GM19351 (cell line): ENCODE measurements around the gene LDLR.
"Not testable (repeated sequence)": the region's sequence is repeated elsewhere in the genome, so short reads cannot be mapped to it uniquely, and the experiment has no call there.

Source experiments
- ATAC-seq: cut with Tn5 transposase; IDR thresholded peaks from one replicate; pipeline ENCODE4 v1.9.1; 2021; ENCODE audit warnings: mild to moderate bottlenecking, moderate library complexity; ENCODE audit not compliant: unreplicated experiment

LDLR gene

DNA sequence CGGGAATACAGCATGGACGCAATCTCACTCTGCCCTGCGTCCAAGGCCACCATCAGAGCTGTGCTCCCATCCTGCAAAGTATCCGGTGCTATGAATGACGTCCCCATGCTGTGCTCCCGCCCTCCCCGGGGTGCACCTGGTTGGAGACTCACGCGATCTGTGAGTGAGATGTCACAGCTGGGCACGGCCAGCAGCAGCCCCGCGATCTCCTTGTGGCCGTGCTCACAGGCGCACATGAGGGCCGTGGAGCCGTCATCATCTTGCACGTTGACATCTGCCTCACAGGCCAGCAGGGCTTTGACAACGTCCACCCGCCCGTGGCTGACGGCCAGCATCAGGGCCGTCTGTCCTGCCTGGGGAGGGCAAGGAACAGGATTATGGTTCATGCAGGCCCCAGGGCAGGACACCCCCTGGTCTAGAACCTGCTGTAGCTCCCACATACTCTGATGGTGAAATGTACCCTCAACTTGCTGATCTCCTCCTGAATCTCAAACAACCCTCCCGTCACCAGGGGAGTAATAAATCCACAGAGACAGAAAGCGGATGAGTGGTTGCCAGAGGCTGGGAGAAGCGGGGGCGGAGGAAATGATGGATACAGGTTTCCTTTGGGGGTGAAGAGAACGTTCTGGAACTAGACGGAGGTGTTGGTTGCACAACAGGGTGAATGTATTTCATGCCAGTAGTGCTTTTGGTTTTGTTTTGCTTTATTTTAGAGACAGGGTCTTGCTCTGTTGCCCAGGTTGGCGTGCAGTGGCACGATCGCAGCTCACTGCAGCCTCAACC is 80.8 kb downstream of the LDLR start:
- ATAC-seq: no peak

DNA sequence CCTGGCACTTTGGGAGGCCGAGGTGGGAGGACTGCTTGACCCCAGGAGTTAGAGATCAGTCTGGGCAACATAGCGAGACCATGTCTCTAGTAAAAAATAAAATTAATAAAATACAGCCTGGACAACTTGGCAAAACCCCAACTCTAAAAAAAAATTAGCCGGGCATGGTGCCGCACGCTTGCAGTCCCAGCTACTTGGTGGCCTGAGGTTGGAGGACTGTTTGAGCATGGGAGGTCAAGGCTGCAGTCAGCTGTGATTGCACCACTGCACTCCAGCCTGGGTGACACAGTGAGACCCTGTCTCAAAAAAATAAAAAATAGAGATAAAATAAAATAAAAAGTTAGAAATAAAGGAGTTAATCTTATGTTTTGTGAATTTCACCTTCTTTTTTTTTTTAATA is 81.9 kb downstream of the LDLR start:
- no peak for ATAC-seq

GRCh38 chr19:11172576-11172975 is 83.3 kb downstream of the LDLR start:
- no peak for ATAC-seq

DNA sequence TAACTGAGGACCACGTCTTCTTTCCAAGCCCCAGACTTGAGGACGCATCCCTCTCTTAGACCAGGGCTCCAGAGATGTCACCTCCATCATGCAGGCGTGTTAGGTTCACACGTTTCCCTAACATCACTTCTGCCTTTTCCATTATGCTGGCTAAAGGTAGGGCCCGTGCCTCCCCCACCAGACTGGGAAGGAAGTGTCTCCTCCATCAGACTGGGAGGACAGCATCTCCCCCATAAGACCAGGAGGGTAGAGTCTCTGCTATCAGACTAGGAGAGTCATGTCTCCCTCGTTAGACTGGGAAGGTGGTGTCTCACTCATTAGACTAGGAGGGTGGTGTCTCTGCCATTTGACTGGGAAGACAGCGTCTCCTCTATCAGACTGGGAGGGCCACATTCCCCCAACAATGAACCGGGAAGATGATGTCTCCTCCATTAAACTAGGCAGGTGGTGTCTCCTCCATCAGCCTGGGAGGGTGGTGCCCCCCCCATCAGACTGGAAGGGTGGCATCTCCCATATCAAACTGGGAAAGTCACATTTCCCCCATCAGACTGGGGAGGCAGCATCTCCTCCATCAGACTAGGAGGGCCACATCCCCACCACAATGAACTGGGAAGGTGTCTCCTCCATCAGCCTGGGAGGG is 84.4 kb downstream of the LDLR start:
- ATAC-seq: no peak

DNA sequence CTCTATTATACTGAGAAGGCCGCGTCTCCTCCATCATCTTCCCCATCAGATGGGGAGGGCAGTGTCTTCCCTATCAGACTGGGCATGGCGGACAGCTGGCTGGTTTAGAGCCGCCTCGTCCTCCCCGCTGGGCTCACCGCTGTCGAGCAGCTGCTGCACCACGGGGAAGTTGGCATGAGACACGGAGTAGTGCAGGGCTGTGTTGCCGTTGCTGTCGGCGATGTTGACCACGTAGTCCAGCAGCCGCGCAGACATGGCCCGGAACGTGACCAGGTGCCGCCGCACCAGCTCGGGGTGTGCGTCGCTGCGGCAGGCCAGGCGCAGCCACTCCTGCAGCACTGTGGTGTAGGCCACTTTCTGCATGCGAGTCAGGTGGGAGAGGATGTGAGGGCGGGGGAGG is 85.1 kb downstream of the LDLR start:
- ATAC-seq: no peak

DNA sequence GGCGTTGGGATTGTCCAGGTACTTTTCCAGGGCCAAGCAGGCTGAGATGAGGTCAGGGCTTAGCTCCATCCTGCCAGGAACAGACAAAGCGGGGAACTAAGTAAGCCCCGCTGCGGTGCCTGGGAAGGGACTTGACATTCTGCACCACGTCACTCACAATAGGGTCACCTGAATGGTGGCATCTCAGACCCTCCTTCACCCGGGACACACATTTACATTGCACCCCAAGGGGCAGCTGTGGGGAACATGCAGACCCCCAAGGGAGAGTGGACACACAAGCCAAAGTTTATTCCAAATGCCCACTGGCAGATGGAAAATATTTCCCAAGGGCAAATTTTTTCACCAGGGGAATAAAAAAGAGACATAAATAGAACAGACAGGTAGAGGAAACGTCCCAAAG is 86.7 kb downstream of the LDLR start:
- ATAC-seq: no peak

GRCh38 chr19:11176466-11177193 is 87.4 kb downstream of the LDLR start:
- no peak for ATAC-seq

DNA sequence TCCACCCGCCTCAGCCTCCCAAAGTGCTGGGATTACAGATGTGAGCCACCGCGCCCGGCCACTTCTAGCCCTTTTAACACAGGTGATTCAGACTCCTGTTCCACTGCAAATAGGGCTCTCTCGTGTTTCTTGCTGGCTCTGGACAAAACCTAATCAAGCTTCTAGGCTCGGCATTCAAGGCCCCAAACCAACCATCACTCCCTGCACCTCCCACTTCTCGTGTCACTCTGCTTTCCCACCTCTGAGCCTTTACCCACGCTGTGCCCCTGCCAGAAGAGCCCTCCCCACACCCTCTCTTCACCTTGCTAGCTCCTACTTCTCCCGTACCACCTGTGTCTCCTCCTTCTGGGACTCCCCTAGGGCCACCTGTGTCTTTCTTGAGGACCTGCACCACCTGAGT is 88.3 kb downstream of the LDLR start:
- no peak for ATAC-seq

GRCh38 chr19:11179145-11179465 is 89.8 kb downstream of the LDLR start:
- ATAC-seq: not testable (repeated sequence)

GRCh38 chr19:11179716-11180297 is 90.5 kb downstream of the LDLR start:
- no peak for ATAC-seq

DNA sequence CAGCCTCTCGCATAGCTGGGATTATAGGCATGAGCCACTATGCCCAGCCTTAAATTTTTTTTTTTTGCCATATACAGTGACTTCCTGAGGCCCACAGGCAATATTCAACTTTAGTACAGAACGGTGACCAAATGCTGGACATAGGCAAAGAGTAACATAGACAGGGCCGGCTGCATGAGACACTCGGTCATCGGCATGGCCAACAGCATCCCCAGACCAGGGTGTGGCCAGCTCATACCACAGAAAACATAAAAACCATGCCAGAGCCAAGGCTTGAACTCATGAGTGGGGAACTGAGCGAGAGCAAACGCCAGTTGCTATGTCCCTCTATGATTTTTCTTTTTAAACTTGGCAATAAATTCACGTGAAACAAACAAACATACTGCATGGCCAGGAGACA is 91.1 kb downstream of the LDLR start:
- ATAC-seq: no peak

DNA sequence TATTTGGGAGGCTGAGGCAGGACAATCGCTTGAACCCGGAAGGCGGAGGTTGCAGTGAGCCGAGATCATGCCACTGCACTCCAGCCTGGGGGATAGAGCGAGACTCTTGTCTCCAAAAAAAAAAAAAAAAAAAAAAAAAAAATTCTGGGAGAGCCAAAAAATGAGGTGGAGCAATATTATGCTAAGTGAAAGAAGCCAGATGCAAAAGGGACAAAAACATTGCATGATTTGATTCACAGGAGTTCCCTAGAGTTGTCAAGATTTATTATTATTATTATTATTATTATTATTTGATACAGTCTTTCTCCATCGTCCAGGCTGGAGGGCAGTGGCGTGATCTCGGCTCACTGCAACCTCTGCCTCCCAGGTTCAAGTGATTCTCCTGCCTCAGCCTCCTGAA is 91.7 kb downstream of the LDLR start:
- not testable (repeated sequence) for ATAC-seq

- ATAC-seq: no peak
Measured at GRCh38 chr19:11181488-11181887, 92.2 kb downstream of the LDLR start.
